PC-3 (cell line): ENCODE measurements around the gene ZDHHC22. TPM values are rescaled to one million over a fixed set of nuclear protein-coding genes. Genes with fewer than 3 reads are reported as not detected.
A peak's percentile ranks its signal among the peaks of the same experiment; 100 is the strongest.

Source experiments
- ATAC-seq: fragments of 200-7000 bp; cut with Tn5 transposase; 2 replicates; pipeline ENCODE4 v1.9.1; 2020; ENCODE audit warnings: mild to moderate bottlenecking, moderate library complexity
- BruUV-seq: library from RNA; stranded (reverse); fragments of 400-500 nt; replicated peaks from 2 replicates; lab custom pipeline; 2021; lab: Mats Ljungman, UMichigan
- CTCF ChIA-PET: fragments of 300-600 bp; sonication (Branson Sonifier 250); formaldehyde crosslinking; loops from one replicate; lab custom pipeline; 2022; ENCODE audit warnings: antibody characterized with exemption; lab: Charles Lee
- POLR2A ChIA-PET: fragments of 300-600 bp; sonication (Branson Sonifier 250); formaldehyde crosslinking; loops from one replicate; lab custom pipeline; 2022; ENCODE audit warnings: antibody characterized with exemption; ENCODE audit not compliant: unreplicated experiment; lab: Charles Lee
- DNase-seq: peaks from one replicate; pipeline ENCODE4 v3.0.0-alpha.2; 2015
- H2AFZ ChIP-seq: fragments of 300-600 bp; sonication (generic); 2 replicates; pipeline ENCODE4 v1.6.0; 2016; ENCODE audit warnings: antibody characterized with exemption, low read length
- H3F3A ChIP-seq: fragments of 300-600 bp; sonication (generic); one replicate; pipeline ENCODE4 v1.6.0; 2017; ENCODE audit warnings: antibody characterized with exemption, low read length, control low read depth, mild to moderate bottlenecking; ENCODE audit not compliant: unreplicated experiment
- H3K27ac ChIP-seq: fragments of 300-600 bp; sonication (generic); 2 replicates; pipeline ENCODE4 v1.5.1; 2016; ENCODE audit warnings: mild to moderate bottlenecking, low read length
- H3K27me3 ChIP-seq: fragments of 300-600 bp; sonication (generic); 2 replicates; pipeline ENCODE4 v1.6.1; 2016; ENCODE audit warnings: low read length, mixed read lengths
- H3K36me3 ChIP-seq: fragments of 300-600 bp; sonication (generic); 2 replicates; pipeline ENCODE4 v1.6.1; 2016; ENCODE audit warnings: low read depth, mixed run types, low read length, mixed read lengths
- H3K4me1 ChIP-seq: fragments of 300-600 bp; sonication (generic); 2 replicates; pipeline ENCODE4 v1.5.1; 2016; ENCODE audit warnings: low read length; ENCODE audit not compliant: insufficient read depth
- H3K4me2 ChIP-seq: fragments of 300-600 bp; sonication (generic); 2 replicates; pipeline ENCODE4 v1.6.0; 2016; ENCODE audit warnings: low read length
- H3K4me3 ChIP-seq: fragments of 300-600 bp; sonication (generic); 2 replicates; pipeline ENCODE4 v1.5.1; 2016; ENCODE audit warnings: mild to moderate bottlenecking, low read length, mixed read lengths
- H3K79me2 ChIP-seq: fragments of 300-600 bp; sonication (generic); 2 replicates; pipeline ENCODE4 v1.6.1; 2017; ENCODE audit warnings: low read length, mixed read lengths
- H3K9ac ChIP-seq: fragments of 300-600 bp; sonication (generic); 2 replicates; pipeline ENCODE4 v1.6.0; 2016; ENCODE audit warnings: mild to moderate bottlenecking, low read length
- H3K9me2 ChIP-seq: fragments of 300-600 bp; sonication (generic); replicated peaks from 2 replicates; pipeline ENCODE4 v1.6.1; 2016; ENCODE audit warnings: mixed run types, low read length, mixed read lengths
- H3K9me3 ChIP-seq: fragments of 300-600 bp; sonication (generic); 2 replicates; pipeline ENCODE4 v1.6.1; 2016; ENCODE audit warnings: low read length, mixed read lengths
- H4K20me1 ChIP-seq: fragments of 300-600 bp; sonication (generic); 2 replicates; pipeline ENCODE4 v1.6.1; 2016; ENCODE audit warnings: low read length, mixed read lengths
- CTCF ChIP-seq: fragments of 300-600 bp; sonication (generic); conservative IDR thresholded peaks from 2 replicates; pipeline ENCODE4 v1.5.1; 2017; ENCODE audit warnings: antibody characterized with exemption, low read depth, mild to moderate bottlenecking, low read length
- EZH2 ChIP-seq: fragments of 300-600 bp; sonication (generic); IDR thresholded peaks from one replicate; pipeline ENCODE4 v1.6.1; 2017; ENCODE audit warnings: antibody characterized with exemption, mild to moderate bottlenecking, low read length; ENCODE audit not compliant: unreplicated experiment
- EZH2phosphoT487 ChIP-seq: fragments of 300-600 bp; sonication (generic); IDR thresholded peaks from 2 replicates; pipeline ENCODE4 v1.6.1; 2018; ENCODE audit warnings: mild to moderate bottlenecking, antibody characterized with exemption, low read length, borderline replicate concordance
- intact Hi-C: fragments of 100-400 bp; cut with micrococcal nuclease; formaldehyde crosslinking; loops from 2 replicates; pipeline ENCODE4 v1.9.0; 2023
- total RNA-seq: library from RNA; depleted of rRNA; stranded (reverse); fragments of >200 nt; gene quantifications from 2 replicates; pipeline ENCODE4 v1.2.3, GENCODE V29; 2014

ZDHHC22 gene
- total RNA-seq, 1 experiment from 2014 or later: 0.15 TPM

GRCh38 chr14:77088645-77089044 is 52.9 kb downstream of the ZDHHC22 start:
- peaks cover 4% of the 10 kb centered on the region; the same call in 1 of the 2 replicates for H3K36me3 ChIP-seq
- H3K27me3 ChIP-seq: no peaks in the 10 kb centered on the region
- no peaks in the 10 kb centered on the region for H3K9me2 ChIP-seq
- H3K9me3 ChIP-seq: peaks cover 14% of the 10 kb centered on the region
- peak overlapping the region; percentile 24; the same call in 1 of the 2 replicates for H3K4me3 ChIP-seq
- H3K79me2 ChIP-seq: no peaks in the 10 kb centered on the region
- intact Hi-C loops: no loop called here
- H3K27ac ChIP-seq: peak overlapping the region; percentile 76
- BruUV-seq: no TSS peak
- ChIA-PET POLR2A (no interaction called here), CTCF (interaction anchor here (0.7 kb wide), 1 partner anchor 18 kb away, joined by 4 read pairs; no protein-coding TSS in a partner anchor)
- no peak for DNase-seq
- 0 out of 2 replicates have a peak, but pooled peaks have one; percentile 27 for ATAC-seq
- peaks cover 3% of the 10 kb centered on the region for H3F3A ChIP-seq
- no peak for TF ChIP-seq EZH2phosphoT487
- no peak for TF ChIP-seq EZH2
- TF ChIP-seq CTCF: no peak
- H3K9ac ChIP-seq: peak overlapping the region; percentile 16
- H2AFZ ChIP-seq: peak overlapping the region; percentile 27
- peak overlapping the region; percentile 73 for H3K4me2 ChIP-seq
- peaks cover 22% of the 10 kb centered on the region for H3K4me1 ChIP-seq
- no peaks in the 10 kb centered on the region for H4K20me1 ChIP-seq

- Histone ChIP-seq H4K20me1 (no peaks in the 10 kb centered on the region), H3F3A (peaks cover 3% of the 10 kb centered on the region), H3K4me1 (peaks cover 22% of the 10 kb centered on the region), H3K9ac (peak overlapping the region; percentile 34), H3K4me2 (peak overlapping the region; percentile 73), H3K9me3 (peaks cover 14% of the 10 kb centered on the region), H3K27me3 (no peaks in the 10 kb centered on the region), H3K79me2 (no peaks in the 10 kb centered on the region), H3K9me2 (no peaks in the 10 kb centered on the region), H3K36me3 (peaks cover 4% of the 10 kb centered on the region; the same call in 1 of the 2 replicates), H2AFZ (peak overlapping the region; percentile 52), H3K4me3 (peak overlapping the region; percentile 24; the same call in 1 of the 2 replicates), H3K27ac (peak overlapping the region; percentile 76)
- TF ChIP-seq EZH2phosphoT487 (no peak), CTCF (no peak), EZH2 (no peak)
- intact Hi-C loops: no loop called here
- ATAC-seq: peak; percentile 96
- no TSS peak for BruUV-seq
- ChIA-PET CTCF (no interaction called here), POLR2A (no interaction called here)
- DNase-seq: peak; percentile 100
These were observed 53.4 kb downstream of the ZDHHC22 start for GRCh38 chr14:77088219-77088618.

GRCh38 chr14:77087631-77088030 is 54.0 kb downstream of the ZDHHC22 start:
- POLR2A ChIA-PET: no interaction called here

More at GRCh38 chr14:77087631-77088030, 54.0 kb downstream of the ZDHHC22 start:
- Histone ChIP-seq H2AFZ (peak overlapping the region; percentile 52; the same call in 1 of the 2 replicates), H3K27me3 (no peaks in the 10 kb centered on the region), H3K27ac (peak overlapping the region; percentile 76), H3F3A (peaks cover 3% of the 10 kb centered on the region), H3K9me3 (peaks cover 14% of the 10 kb centered on the region), H3K9me2 (no peaks in the 10 kb centered on the region), H3K36me3 (peaks cover 4% of the 10 kb centered on the region; the same call in 1 of the 2 replicates), H3K4me2 (peak overlapping the region; percentile 73), H4K20me1 (no peaks in the 10 kb centered on the region), H3K4me1 (peaks cover 22% of the 10 kb centered on the region), H3K4me3 (peak overlapping the region; percentile 20; the same call in 1 of the 2 replicates), H3K79me2 (no peaks in the 10 kb centered on the region), H3K9ac (peak overlapping the region; percentile 34)
- CTCF ChIA-PET: no interaction called here
- no TSS peak for BruUV-seq
- no peak for ATAC-seq
- no peak for TF ChIP-seq EZH2
- no peak for TF ChIP-seq CTCF
- no peak for TF ChIP-seq EZH2phosphoT487
- intact Hi-C loops: no loop called here
- no peak for DNase-seq
